ENCODE results near the gene B4GALT6. TPM values are rescaled to one million over a fixed set of nuclear protein-coding genes. Genes with fewer than 3 reads are reported as not detected.

The B4GALT6 gene
- total and polyA plus RNA-seq, 2 of the 8 experiments (the other 6 are each of a cell fraction or from before 2014, with no cell fraction given), result 6.3 to 41.5 TPM

- Histone ChIP-seq H2BK15ac (ENCODE audit: low read length) (no peak overlapping the region), H3K18ac (ENCODE audit: extremely low read depth, low read length) (no peak overlapping the region), H2BK12ac (ENCODE audit: low read depth, low read length) (no peak overlapping the region), H3K4ac (replicated peaks; ENCODE audit: insufficient read length, low read depth, low read length) (no peak overlapping the region), H3K27ac (ENCODE audit: low read depth, low read length) (no peak overlapping the region), H2BK5ac (ENCODE audit: low read depth, low read length) (no peak overlapping the region), H3K4me3 (ENCODE audit: extremely low read depth in 1 of 4, insufficient read depth in 2 of 4, low read depth in 3 of 4, low read length in 4 of 4) (no peak overlapping the region), H3K23ac (ENCODE audit: insufficient read length) (no peak overlapping the region), H3K79me2 (ENCODE audit: control insufficient read depth in 1 of 2, insufficient read depth in 2 of 2, low read length in 2 of 2) (no peaks in the 10 kb centered on the region), H4K8ac (ENCODE audit: extremely low read depth, insufficient read depth, low read length) (no peak overlapping the region), H3K56ac (replicated peaks; ENCODE audit: insufficient read length, low read depth, low read length) (no peak overlapping the region), H3K4me2 (ENCODE audit: insufficient read depth in 1 of 2, low read depth in 2 of 2, low read length in 2 of 2) (no peak overlapping the region), H3K9me3 (ENCODE audit: insufficient read depth in 2 of 2, low read depth in 1 of 2, low read length in 1 of 2) (no peaks in the 10 kb centered on the region; a peak in 1 of 4 replicates), H3K9ac (replicated peaks in 1 of 4; ENCODE audit: extremely low read depth in 1 of 4, low read depth in 3 of 4, low read length in 3 of 4) (no peak overlapping the region), H2AFZ (ENCODE audit: low read length) (no peak overlapping the region), H3K23me2 (ENCODE audit: low read depth, low read length) (no peaks in the 10 kb centered on the region), H3K14ac (ENCODE audit: insufficient read length) (no peak overlapping the region), H2AK5ac (ENCODE audit: low read depth, low read length) (no peak overlapping the region), H4K5ac (ENCODE audit: insufficient read length, low read depth, low read length) (no peak overlapping the region), H3K36me3 (ENCODE audit: control insufficient read depth in 2 of 4, insufficient read depth in 4 of 4, low read length in 3 of 4) (no peaks in the 10 kb centered on the region), H2BK20ac (ENCODE audit: low read length) (no peak overlapping the region), H3K27me3 (replicated peaks in 1 of 4; ENCODE audit: control insufficient read depth in 3 of 4, extremely low read depth in 1 of 4, insufficient read depth in 3 of 4, low read length in 3 of 4) (no peaks in the 10 kb centered on the region), H2BK120ac (replicated peaks; ENCODE audit: low read depth, low read length) (no peak overlapping the region), H3K4me1 (replicated peaks in 1 of 4; ENCODE audit: control insufficient read depth in 3 of 4, insufficient read depth in 4 of 4, low read length in 3 of 4) (peaks cover 0 to 2% (median under 1%) of the 10 kb centered on the region in 4 experiments; a peak in 2 of 7 replicates), H4K91ac (replicated peaks; ENCODE audit: insufficient read length, low read length) (no peak overlapping the region), H4K20me1 (replicated peaks in 1 of 2; ENCODE audit: control insufficient read depth in 1 of 2, insufficient read depth in 2 of 2, low read length in 2 of 2) (no peaks in the 10 kb centered on the region), H3K79me1 (ENCODE audit: low read depth, low read length) (no peaks in the 10 kb centered on the region)
- DNase-seq (ENCODE audit: low read depth in 1 of 2, low spot score in 2 of 2), result no peak
- ChIA-PET POLR2A (ENCODE audit: partially characterized antibody) (no interaction called here), CTCF (ENCODE audit: partially characterized antibody) (interaction anchor here (1.5 kb wide), 1 partner anchor 9 kb away, joined by 8 read pairs; no protein-coding TSS in a partner anchor)
- no peak for FAIRE-seq
- TF ChIP-seq, protein P1, sequence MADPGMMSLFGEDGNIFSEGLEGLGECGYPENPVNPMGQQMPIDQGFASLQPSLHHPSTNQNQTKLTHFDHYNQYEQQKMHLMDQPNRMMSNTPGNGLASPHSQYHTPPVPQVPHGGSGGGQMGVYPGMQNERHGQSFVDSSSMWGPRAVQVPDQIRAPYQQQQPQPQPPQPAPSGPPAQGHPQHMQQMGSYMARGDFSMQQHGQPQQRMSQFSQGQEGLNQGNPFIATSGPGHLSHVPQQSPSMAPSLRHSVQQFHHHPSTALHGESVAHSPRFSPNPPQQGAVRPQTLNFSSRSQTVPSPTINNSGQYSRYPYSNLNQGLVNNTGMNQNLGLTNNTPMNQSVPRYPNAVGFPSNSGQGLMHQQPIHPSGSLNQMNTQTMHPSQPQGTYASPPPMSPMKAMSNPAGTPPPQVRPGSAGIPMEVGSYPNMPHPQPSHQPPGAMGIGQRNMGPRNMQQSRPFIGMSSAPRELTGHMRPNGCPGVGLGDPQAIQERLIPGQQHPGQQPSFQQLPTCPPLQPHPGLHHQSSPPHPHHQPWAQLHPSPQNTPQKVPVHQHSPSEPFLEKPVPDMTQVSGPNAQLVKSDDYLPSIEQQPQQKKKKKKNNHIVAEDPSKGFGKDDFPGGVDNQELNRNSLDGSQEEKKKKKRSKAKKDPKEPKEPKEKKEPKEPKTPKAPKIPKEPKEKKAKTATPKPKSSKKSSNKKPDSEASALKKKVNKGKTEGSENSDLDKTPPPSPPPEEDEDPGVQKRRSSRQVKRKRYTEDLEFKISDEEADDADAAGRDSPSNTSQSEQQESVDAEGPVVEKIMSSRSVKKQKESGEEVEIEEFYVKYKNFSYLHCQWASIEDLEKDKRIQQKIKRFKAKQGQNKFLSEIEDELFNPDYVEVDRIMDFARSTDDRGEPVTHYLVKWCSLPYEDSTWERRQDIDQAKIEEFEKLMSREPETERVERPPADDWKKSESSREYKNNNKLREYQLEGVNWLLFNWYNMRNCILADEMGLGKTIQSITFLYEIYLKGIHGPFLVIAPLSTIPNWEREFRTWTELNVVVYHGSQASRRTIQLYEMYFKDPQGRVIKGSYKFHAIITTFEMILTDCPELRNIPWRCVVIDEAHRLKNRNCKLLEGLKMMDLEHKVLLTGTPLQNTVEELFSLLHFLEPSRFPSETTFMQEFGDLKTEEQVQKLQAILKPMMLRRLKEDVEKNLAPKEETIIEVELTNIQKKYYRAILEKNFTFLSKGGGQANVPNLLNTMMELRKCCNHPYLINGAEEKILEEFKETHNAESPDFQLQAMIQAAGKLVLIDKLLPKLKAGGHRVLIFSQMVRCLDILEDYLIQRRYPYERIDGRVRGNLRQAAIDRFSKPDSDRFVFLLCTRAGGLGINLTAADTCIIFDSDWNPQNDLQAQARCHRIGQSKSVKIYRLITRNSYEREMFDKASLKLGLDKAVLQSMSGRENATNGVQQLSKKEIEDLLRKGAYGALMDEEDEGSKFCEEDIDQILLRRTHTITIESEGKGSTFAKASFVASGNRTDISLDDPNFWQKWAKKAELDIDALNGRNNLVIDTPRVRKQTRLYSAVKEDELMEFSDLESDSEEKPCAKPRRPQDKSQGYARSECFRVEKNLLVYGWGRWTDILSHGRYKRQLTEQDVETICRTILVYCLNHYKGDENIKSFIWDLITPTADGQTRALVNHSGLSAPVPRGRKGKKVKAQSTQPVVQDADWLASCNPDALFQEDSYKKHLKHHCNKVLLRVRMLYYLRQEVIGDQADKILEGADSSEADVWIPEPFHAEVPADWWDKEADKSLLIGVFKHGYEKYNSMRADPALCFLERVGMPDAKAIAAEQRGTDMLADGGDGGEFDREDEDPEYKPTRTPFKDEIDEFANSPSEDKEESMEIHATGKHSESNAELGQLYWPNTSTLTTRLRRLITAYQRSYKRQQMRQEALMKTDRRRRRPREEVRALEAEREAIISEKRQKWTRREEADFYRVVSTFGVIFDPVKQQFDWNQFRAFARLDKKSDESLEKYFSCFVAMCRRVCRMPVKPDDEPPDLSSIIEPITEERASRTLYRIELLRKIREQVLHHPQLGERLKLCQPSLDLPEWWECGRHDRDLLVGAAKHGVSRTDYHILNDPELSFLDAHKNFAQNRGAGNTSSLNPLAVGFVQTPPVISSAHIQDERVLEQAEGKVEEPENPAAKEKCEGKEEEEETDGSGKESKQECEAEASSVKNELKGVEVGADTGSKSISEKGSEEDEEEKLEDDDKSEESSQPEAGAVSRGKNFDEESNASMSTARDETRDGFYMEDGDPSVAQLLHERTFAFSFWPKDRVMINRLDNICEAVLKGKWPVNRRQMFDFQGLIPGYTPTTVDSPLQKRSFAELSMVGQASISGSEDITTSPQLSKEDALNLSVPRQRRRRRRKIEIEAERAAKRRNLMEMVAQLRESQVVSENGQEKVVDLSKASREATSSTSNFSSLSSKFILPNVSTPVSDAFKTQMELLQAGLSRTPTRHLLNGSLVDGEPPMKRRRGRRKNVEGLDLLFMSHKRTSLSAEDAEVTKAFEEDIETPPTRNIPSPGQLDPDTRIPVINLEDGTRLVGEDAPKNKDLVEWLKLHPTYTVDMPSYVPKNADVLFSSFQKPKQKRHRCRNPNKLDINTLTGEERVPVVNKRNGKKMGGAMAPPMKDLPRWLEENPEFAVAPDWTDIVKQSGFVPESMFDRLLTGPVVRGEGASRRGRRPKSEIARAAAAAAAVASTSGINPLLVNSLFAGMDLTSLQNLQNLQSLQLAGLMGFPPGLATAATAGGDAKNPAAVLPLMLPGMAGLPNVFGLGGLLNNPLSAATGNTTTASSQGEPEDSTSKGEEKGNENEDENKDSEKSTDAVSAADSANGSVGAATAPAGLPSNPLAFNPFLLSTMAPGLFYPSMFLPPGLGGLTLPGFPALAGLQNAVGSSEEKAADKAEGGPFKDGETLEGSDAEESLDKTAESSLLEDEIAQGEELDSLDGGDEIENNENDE (IDR thresholded peaks at IDR 0.05; ENCODE audit: insufficient replicate concordance, low read length), result no peak
Observed at GRCh38 chr18:31619291-31619690, 65.1 kb downstream of the B4GALT6 start.

Measured in H1 (cell line).